AG09309 (cell line): ENCODE results near the gene RBMS3.

Source experiments
- DNase-seq: peaks from one replicate; pipeline ENCODE4 v3.0.0-alpha.2; 2010; ENCODE audit warnings: low read depth
- H3K4me3 ChIP-seq: 2 replicates; pipeline ENCODE4 v1.5.1; 2011; ENCODE audit warnings: mild to moderate bottlenecking, low read depth, low read length, moderate library complexity; ENCODE audit not compliant: control insufficient read depth
- CTCF ChIP-seq: IDR thresholded peaks from 2 replicates; pipeline ENCODE4 v1.5.1; 2011; ENCODE audit warnings: mild to moderate bottlenecking, low read depth, low read length, inconsistent platforms; ENCODE audit not compliant: insufficient read depth, control insufficient read depth; ENCODE audit errors: missing control alignments

Gene RBMS3

GRCh38 chr3:29977360-29977759 is 696.5 kb downstream of the RBMS3 start:
- no peak for TF ChIP-seq CTCF
- no peak for DNase-seq

GRCh38 chr3:29978036-29978435 is 697.2 kb downstream of the RBMS3 start:
- no peak for DNase-seq
- TF ChIP-seq CTCF: no peak
- H3K4me3 ChIP-seq: no peak overlapping the region

More at GRCh38 chr3:29977360-29977759, 696.5 kb downstream of the RBMS3 start:
- no peak overlapping the region for H3K4me3 ChIP-seq

GRCh38 chr3:29991198-29991597 is 710.3 kb downstream of the RBMS3 start:
- no peak for DNase-seq
- H3K4me3 ChIP-seq: no peak overlapping the region
- TF ChIP-seq CTCF: no peak

- DNase-seq: no peak
- no peak overlapping the region for H3K4me3 ChIP-seq
- no peak for TF ChIP-seq CTCF
These were observed 721.9 kb downstream of the RBMS3 start for GRCh38 chr3:30002797-30003196.

- no peak for DNase-seq
- H3K4me3 ChIP-seq: no peak overlapping the region
- TF ChIP-seq CTCF: no peak
These were observed 722.9 kb downstream of the RBMS3 start for GRCh38 chr3:30003741-30004140.

GRCh38 chr3:30004481-30004880 is 723.6 kb downstream of the RBMS3 start:
- peak; percentile 29 for DNase-seq
- H3K4me3 ChIP-seq: no peak overlapping the region
- no peak for TF ChIP-seq CTCF

GRCh38 chr3:30006111-30006510 is 725.2 kb downstream of the RBMS3 start:
- DNase-seq: no peak
- no peak overlapping the region for H3K4me3 ChIP-seq
- no peak for TF ChIP-seq CTCF
